GM12878 (cell line): ENCODE measurements around the gene FRMD5. TPM values are rescaled to one million over a fixed set of nuclear protein-coding genes. Genes with fewer than 3 reads are reported as not detected.

Source experiments
- ATAC-seq: fragments of 200-7000 bp; cut with Tn5 transposase; 3 replicates; pipeline ENCODE4 v1.9.1; 2020; ENCODE audit warnings: mild to moderate bottlenecking, moderate library complexity
- BruUV-seq: library from RNA; stranded (reverse); fragments of 400-500 nt; replicated peaks from 2 replicates; lab custom pipeline; 2021; lab: Mats Ljungman, UMichigan
- CTCF ChIA-PET: fragments of 300-600 bp; sonication (Branson Sonifier 250); formaldehyde crosslinking; extraction: SDS; loops from one replicate; lab custom pipeline; 2021; ENCODE audit warnings: inconsistent platforms; lab: Yijun Ruan, JAX
- POLR2A ChIA-PET: fragments of 350-600 bp; formaldehyde crosslinking; extraction: SDS; loops from one replicate; lab custom pipeline; 2021; ENCODE audit warnings: inconsistent platforms; lab: Charles Lee
- RAD21 ChIA-PET: fragments of 300-600 bp; sonication (Branson Sonifier 250); formaldehyde crosslinking; loops from one replicate; lab custom pipeline; 2023; ENCODE audit warnings: antibody characterized with exemption; ENCODE audit not compliant: unreplicated experiment; lab: Charles Lee
- SMC1A ChIA-PET: fragments of 300-600 bp; sonication (Branson Sonifier 250); formaldehyde crosslinking; loops from one replicate; lab custom pipeline; 2023; ENCODE audit not compliant: unreplicated experiment, uncharacterized antibody; lab: Charles Lee
- DNase-seq: peaks from one replicate; pipeline ENCODE4 v3.0.0-alpha.2; 2011; ENCODE audit warnings: low read depth, low spot score
- FAIRE-seq: peaks from 3 replicates; lab custom pipeline; 2011; peaks lifted over from hg19 to GRCh38; lab: Jason Lieb, UNC
- H2AFZ ChIP-seq: 2 replicates; pipeline ENCODE4 v1.6.0; 2011; ENCODE audit warnings: low read depth, low read length, control low read depth; ENCODE audit not compliant: control insufficient read depth
- H3K27ac ChIP-seq: 2 replicates; pipeline ENCODE4 v1.5.1; 2011; ENCODE audit warnings: control low read depth; ENCODE audit not compliant: control insufficient read depth, insufficient read depth
- H3K27me3 ChIP-seq, 2 experiments: replicated peaks in 1 of 2; 2 replicates each; pipeline versions ENCODE4 v1.6.0 to v1.6.1; 2011; ENCODE audit warnings: low read length in 1 of 2; ENCODE audit not compliant: control insufficient read depth in 2 of 2, insufficient read depth in 2 of 2
- H3K36me3 ChIP-seq, 2 experiments: 2 replicates each; pipeline ENCODE4 v1.5.1; 2011; ENCODE audit warnings: low read length in 1 of 2; ENCODE audit not compliant: control insufficient read depth in 2 of 2, insufficient read depth in 2 of 2
- H3K4me1 ChIP-seq: 2 replicates; pipeline ENCODE4 v1.6.1; 2011; ENCODE audit warnings: mild to moderate bottlenecking, low read length, moderate library complexity, mixed read lengths; ENCODE audit not compliant: control insufficient read depth, insufficient read depth
- H3K4me2 ChIP-seq: 2 replicates; pipeline ENCODE4 v1.6.0; 2011; ENCODE audit warnings: control low read depth; ENCODE audit not compliant: control insufficient read depth, insufficient read depth
- H3K4me3 ChIP-seq: fragments of 200-600 bp; sonication (generic); 2 replicates; pipeline ENCODE4 v1.5.1; 2016
- H3K79me2 ChIP-seq: 2 replicates; pipeline ENCODE4 v1.6.0; 2011; ENCODE audit warnings: low read length; ENCODE audit not compliant: control insufficient read depth, insufficient read depth
- H3K9ac ChIP-seq: 2 replicates; pipeline ENCODE4 v1.8.0; 2011; ENCODE audit warnings: low read length, control low read depth, mixed read lengths; ENCODE audit not compliant: control insufficient read depth, insufficient read depth
- H3K9me3 ChIP-seq: replicated peaks from 3 replicates; pipeline ENCODE4 v1.5.1; 2011; ENCODE audit warnings: mild to moderate bottlenecking, low read length; ENCODE audit not compliant: control insufficient read depth, insufficient read depth
- H4K20me1 ChIP-seq: 2 replicates; pipeline ENCODE4 v1.6.0; 2011; ENCODE audit not compliant: control insufficient read depth, insufficient read depth
- ASH2L ChIP-seq: fragments of 300-600, 200-600 bp; sonication (generic); IDR thresholded peaks from 2 replicates; pipeline ENCODE4 v1.6.1; 2017; ENCODE audit warnings: low read depth, mild to moderate bottlenecking, borderline replicate concordance
- EED ChIP-seq: sonication (generic); IDR thresholded peaks from 2 replicates; pipeline ENCODE4 v1.6.1; 2016; ENCODE audit warnings: antibody characterized with exemption, low read depth
- FOS ChIP-seq: IDR thresholded peaks from 3 replicates; pipeline ENCODE4 v1.6.1; 2011; ENCODE audit warnings: borderline replicate concordance; ENCODE audit not compliant: insufficient read length; ENCODE audit errors: extremely low read depth
- JUNB ChIP-seq: IDR thresholded peaks from 2 replicates; pipeline ENCODE4 v1.6.1; 2016; ENCODE audit warnings: antibody characterized with exemption, mild to moderate bottlenecking
- MYB ChIP-seq: fragments of 150-350 bp; IDR thresholded peaks from 2 replicates; pipeline ENCODE4 v1.6.1; 2014; ENCODE audit warnings: mild to moderate bottlenecking, low read depth, low read length, borderline replicate concordance
- POLR2A ChIP-seq: IDR thresholded peaks from 2 replicates; pipeline ENCODE4 v1.6.1; 2011; ENCODE audit warnings: low read depth, mild to moderate bottlenecking, low read length
- POU2F2 ChIP-seq: IDR thresholded peaks from 3 replicates; pipeline ENCODE4 v1.6.1; 2011; ENCODE audit warnings: low read depth, mild to moderate bottlenecking, low read length, borderline replicate concordance
- SUPT20H ChIP-seq: IDR thresholded peaks from 2 replicates; pipeline ENCODE4 v1.6.1; 2011; ENCODE audit warnings: low read depth, mild to moderate bottlenecking, low read length, moderate library complexity, borderline replicate concordance; ENCODE audit not compliant: control insufficient read depth
- ZNF384 ChIP-seq: IDR thresholded peaks from 2 replicates; pipeline ENCODE4 v1.6.1; 2012; ENCODE audit warnings: low read depth, mild to moderate bottlenecking, low read length, improper control_type of control experiment, borderline replicate concordance
- WGBS: methylation state at CpG from one replicate; pipeline ENCODE4 v1.1.6; 2016; ENCODE audit warnings: low lambda C conversion rate; ENCODE audit not compliant: insufficient replicate concordance, insufficient coverage; ENCODE audit errors: missing lambda C conversion rate; 5-methylcytosine and 5-hydroxymethylcytosine counted together
- in situ Hi-C: fragments of 300-500 bp; cut with MboI; formaldehyde crosslinking; loops from 9 replicates; pipeline ENCODE4 v1.14.3; 2018; ENCODE audit warnings: mixed read lengths
- intact Hi-C: fragments of 100-400 bp; cut with micrococcal nuclease; formaldehyde crosslinking; loops from one replicate; pipeline ENCODE4 v1.14.2; 2022; ENCODE audit not compliant: unreplicated experiment
- polyA plus RNA-seq, 11 experiments: library from polyadenylated mRNA; depleted of rRNA in 4 of 11; unstranded in 6 of 11; stranded (reverse) in 5 of 11; fragments of >200 nt; fragmentation: Nextera tagmentation in 4 of 11; fragmentation: Illumina TruSeq in 1 of 11; extraction: Ambion mirVana in 4 of 11; extraction: Trizol in 1 of 11; gene quantifications; 1 replicate in 1 of 11; 2 replicates in 10 of 11; pipeline versions ENCODE4 v1.2.1 to v1.2.3, GENCODE V29; 2011 to 2016; ENCODE audit warnings: inconsistent platforms in 2 of 11, missing spikeins in 2 of 11, low read depth in 1 of 11
- total RNA-seq, 4 experiments: library from RNA; depleted of rRNA in 3 of 4; stranded (reverse); fragments of >200 nt in 3 of 4; fragmentation: Illumina TruSeq in 1 of 4; extraction: Trizol in 1 of 4; gene quantifications; 2 replicates each; pipeline versions ENCODE4 v1.2.1 to v1.2.3, GENCODE V29; 2013 to 2021
- TF ChIP-seq, protein P1 (sequence below): IDR thresholded peaks from 2 replicates; pipeline ENCODE4 v1.6.1; 2011; ENCODE audit warnings: borderline replicate concordance, low read depth, mild to moderate bottlenecking, moderate library complexity, mixed read lengths, low read length; ENCODE audit not compliant: insufficient read depth; ENCODE audit errors: extremely low read length
- TF ChIP-seq, protein P2 (sequence below): IDR thresholded peaks from 2 replicates; pipeline ENCODE4 v1.6.1; 2011; ENCODE audit warnings: mild to moderate bottlenecking, low read depth, low read length, moderate library complexity; ENCODE audit not compliant: insufficient replicate concordance

The FRMD5 gene
- total and polyA plus RNA-seq, 10 of the 15 experiments (the other 5 are each of a cell fraction or from before 2014, with no cell fraction given) = 0.26 to 6.4 (median 0.68) TPM; not detected in 1

DNA sequence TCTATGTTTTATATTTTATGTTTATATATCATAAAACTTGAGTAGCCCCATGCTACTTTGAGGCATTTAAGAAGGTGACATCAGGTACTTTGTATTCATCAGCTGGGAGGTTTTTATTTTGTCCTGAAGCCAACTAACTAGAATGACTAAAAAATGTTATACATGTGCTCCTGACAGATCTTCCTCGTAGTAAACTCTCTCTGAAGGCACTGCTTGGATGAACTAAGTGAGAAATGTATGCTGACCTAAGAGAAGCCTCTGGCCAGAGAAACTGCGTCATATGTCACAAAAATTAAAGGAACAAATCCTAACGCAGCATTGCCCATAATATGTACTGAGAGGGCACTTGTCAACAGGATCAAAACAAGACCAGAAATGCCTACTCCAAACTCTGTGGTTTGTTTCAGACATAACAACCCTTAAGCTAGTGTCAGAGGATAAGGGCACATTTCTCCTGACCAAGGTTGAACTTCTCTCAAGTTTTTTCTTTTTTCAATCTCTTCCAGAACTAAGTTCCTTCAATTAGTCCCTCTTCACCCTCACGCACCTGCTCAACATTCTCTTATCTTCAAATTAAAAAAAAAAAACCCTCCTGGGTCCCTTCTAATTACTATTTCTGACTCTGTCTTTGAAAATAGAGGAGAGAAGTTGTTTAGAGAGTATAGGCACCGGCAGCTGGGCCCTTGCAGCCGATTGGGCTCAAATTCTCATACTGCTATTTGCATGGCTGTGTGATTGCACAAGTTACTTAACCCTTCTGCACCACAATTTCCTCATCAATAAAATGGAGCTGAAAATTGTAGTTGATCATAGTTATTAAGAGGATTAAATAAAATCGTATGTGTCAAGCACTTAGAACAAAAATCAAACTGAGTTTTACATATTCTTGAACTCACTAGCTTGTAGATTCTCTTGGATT lies 159.0 kb downstream of the FRMD5 start:
- BruUV-seq = no TSS peak
- H3K27ac ChIP-seq = no peak overlapping the region
- in situ Hi-C loops (no loop called here), intact Hi-C loops (no loop called here)
- no peaks in the 10 kb centered on the region for H4K20me1 ChIP-seq
- no peaks in the 10 kb centered on the region for H3K79me2 ChIP-seq
- no peaks in the 10 kb centered on the region for H3K27me3 ChIP-seq
- CTCF ChIA-PET = interaction anchor here (1.5 kb wide), 1 partner anchor 31 kb away, joined by 3 read pairs; no protein-coding TSS in a partner anchor
- POLR2A ChIA-PET = no interaction called here
- no peaks in the 10 kb centered on the region; the same call in 2 of the 3 replicates for H3K9me3 ChIP-seq
- TF ChIP-seq POLR2A = no peak
- no peak for TF ChIP-seq ZNF384
- TF ChIP-seq MYB = no peak
- TF ChIP-seq, protein P1, sequence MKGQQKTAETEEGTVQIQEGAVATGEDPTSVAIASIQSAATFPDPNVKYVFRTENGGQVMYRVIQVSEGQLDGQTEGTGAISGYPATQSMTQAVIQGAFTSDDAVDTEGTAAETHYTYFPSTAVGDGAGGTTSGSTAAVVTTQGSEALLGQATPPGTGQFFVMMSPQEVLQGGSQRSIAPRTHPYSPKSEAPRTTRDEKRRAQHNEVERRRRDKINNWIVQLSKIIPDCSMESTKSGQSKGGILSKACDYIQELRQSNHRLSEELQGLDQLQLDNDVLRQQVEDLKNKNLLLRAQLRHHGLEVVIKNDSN = no peak
- TF ChIP-seq JUNB = no peak
- no peak for TF ChIP-seq POU2F2
- TF ChIP-seq FOS = no peak
- no peak for TF ChIP-seq EED
- TF ChIP-seq, protein P2, sequence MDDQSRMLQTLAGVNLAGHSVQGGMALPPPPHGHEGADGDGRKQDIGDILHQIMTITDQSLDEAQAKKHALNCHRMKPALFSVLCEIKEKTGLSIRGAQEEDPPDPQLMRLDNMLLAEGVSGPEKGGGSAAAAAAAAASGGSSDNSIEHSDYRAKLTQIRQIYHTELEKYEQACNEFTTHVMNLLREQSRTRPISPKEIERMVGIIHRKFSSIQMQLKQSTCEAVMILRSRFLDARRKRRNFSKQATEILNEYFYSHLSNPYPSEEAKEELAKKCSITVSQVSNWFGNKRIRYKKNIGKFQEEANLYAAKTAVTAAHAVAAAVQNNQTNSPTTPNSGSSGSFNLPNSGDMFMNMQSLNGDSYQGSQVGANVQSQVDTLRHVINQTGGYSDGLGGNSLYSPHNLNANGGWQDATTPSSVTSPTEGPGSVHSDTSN = no peak
- TF ChIP-seq SUPT20H = no peak
- no peak for TF ChIP-seq ASH2L
- no peak overlapping the region for H2AFZ ChIP-seq
- no peak for ATAC-seq
- no peak overlapping the region for H3K4me3 ChIP-seq
- no peaks in the 10 kb centered on the region for H3K36me3 ChIP-seq
- SMC1A ChIA-PET = interaction anchor here (1.0 to 1.2 kb wide), 2 partner anchors 46 to 56 kb away, joined by 3 read pairs; no protein-coding TSS in a partner anchor
- no peak for DNase-seq
- WGBS = 54% methylated on average over 7 of the region's 7 CpGs
- H3K4me2 ChIP-seq = no peak overlapping the region
- no peak for FAIRE-seq
- no peak overlapping the region for H3K9ac ChIP-seq
- H3K4me1 ChIP-seq = no peaks in the 10 kb centered on the region
- RAD21 ChIA-PET = no interaction called here
